ENCODE results near the gene MAT2B. TPM values are rescaled to one million over a fixed set of nuclear protein-coding genes. Genes with fewer than 3 reads are reported as not detected.

The MAT2B gene
- total and polyA plus RNA-seq, 4 experiments from 2014 or later, result 150 to 420 (median 219) TPM

DNA sequence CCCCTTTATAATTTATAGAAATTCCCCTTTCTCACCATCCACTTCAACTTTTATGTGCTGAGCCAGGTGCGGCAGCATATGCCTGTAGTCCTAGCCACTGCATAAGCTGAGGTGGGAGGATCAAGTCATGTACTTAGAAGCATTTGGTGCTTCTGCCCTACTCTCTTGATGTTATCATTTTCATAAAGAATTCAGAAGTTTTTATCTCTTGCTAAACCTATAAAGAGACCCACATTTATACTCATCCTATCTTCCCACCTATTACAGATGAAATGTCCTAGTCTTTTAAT lies 26.5 kb upstream of the MAT2B start:
- Histone ChIP-seq H3K4me1 (ENCODE audit: insufficient read depth, low read length) (no peaks in the 10 kb centered on the region), H3K36me3 (ENCODE audit: insufficient read depth, low read length) (no peaks in the 10 kb centered on the region), H3K4me3 (ENCODE audit: low read length in 2 of 2) (no peak overlapping the region), H3K27me3 (ENCODE audit: insufficient read depth, low read length) (no peaks in the 10 kb centered on the region), H3K27ac (ENCODE audit: low read depth, low read length) (no peak overlapping the region), H3K9me3 (ENCODE audit: control insufficient read depth in 1 of 2, low read length in 2 of 2) (no peaks in the 10 kb centered on the region)
- POLR2A ChIA-PET (ENCODE audit: partially characterized antibody), result interaction anchor here (1.1 to 2.2 kb wide), 2 partner anchors 11 to 27 kb away, joined by 3 to 6 read pairs; partner anchors contain the start of gene MAT2B
- no peaks in the 10 kb centered on the region for H3K9me3 Mint-ChIP-seq
- H3K27me3 Mint-ChIP-seq, result no peaks in the 10 kb centered on the region
- H3K4me1 Mint-ChIP-seq, result peaks cover 2 to 10% (median 8%) of the 10 kb centered on the region in 4 donors
- H3K36me3 Mint-ChIP-seq, result no peaks in the 10 kb centered on the region
- CTCF ChIA-PET (ENCODE audit: partially characterized antibody), result interaction anchor here (0.9 to 3.1 kb wide), 6 partner anchors 11 to 26 kb away, joined by 3 to 12 read pairs (median 3); partner anchors contain the start of gene MAT2B
- intact Hi-C loops (cut with micrococcal nuclease), result no loop called here
- no peak for DNase-seq
- H3K4me3 Mint-ChIP-seq, result no peak overlapping the region
- peak overlapping the region in 1 of 7 donors; percentile 24 for H3K27ac Mint-ChIP-seq

DNA sequence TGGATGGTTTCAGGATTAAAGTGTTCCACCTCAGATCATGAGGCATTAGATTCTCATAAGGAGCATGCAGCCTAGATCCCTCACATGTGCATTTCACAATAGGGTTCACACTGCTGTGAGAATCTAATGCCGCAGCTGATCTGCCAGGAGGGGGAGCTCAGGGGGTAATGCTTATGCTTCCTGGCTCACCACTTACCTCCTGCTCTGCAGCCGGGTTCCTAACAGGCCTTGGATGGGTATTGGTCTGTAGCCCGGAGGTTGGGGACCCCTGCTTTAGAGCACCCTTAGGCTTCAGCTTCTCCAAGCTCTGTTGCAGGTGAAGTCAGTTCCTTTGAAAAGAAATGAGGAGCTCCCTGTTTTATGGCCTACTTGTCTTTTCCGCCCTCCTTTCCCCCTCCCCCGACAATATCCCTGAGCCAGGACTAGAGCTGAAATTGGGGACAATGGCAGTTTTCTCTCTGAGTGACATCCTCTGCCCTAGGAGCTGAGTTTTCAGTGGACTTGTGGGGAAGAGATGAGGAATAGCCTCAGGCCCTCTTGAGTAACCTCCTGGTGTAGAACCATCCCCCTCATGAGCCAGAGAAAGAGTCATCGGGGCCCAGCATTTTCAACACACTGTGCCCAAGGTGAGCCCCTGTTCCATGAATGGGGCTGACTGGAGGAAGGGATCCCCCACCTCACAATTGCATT lies 16.2 kb upstream of the MAT2B start:
- no peaks in the 10 kb centered on the region for H3K4me1 ChIP-seq (ENCODE audit: insufficient read depth, low read length)
- H3K36me3 ChIP-seq (ENCODE audit: insufficient read depth, low read length), result no peaks in the 10 kb centered on the region
- ChIA-PET CTCF (ENCODE audit: partially characterized antibody) (interaction anchor here (0.7 to 2.6 kb wide), 15 partner anchors 10 to 81 kb away, joined by 3 to 15 read pairs (median 4); no protein-coding TSS in a partner anchor), POLR2A (ENCODE audit: partially characterized antibody) (interaction anchor here (1.0 to 2.5 kb wide), 3 partner anchors 15 to 29 kb away, joined by 4 to 17 read pairs (median 4); partner anchors contain the start of genes HMMR, MAT2B and NUDCD2)
- no peaks in the 10 kb centered on the region for H3K9me3 ChIP-seq (ENCODE audit: control insufficient read depth in 1 of 2, low read length in 2 of 2)
- no peaks in the 10 kb centered on the region for H3K27me3 ChIP-seq (ENCODE audit: insufficient read depth, low read length)
- no peak overlapping the region for H3K4me3 Mint-ChIP-seq
- intact Hi-C loops (cut with micrococcal nuclease), result no loop called here
- H3K4me1 Mint-ChIP-seq, result peaks cover 0 to 3% (median 1%) of the 10 kb centered on the region in 4 donors
- no peaks in the 10 kb centered on the region for H3K36me3 Mint-ChIP-seq
- no peak overlapping the region for H3K4me3 ChIP-seq (ENCODE audit: low read length in 2 of 2)
- H3K9me3 Mint-ChIP-seq, result no peaks in the 10 kb centered on the region
- peak in 1 of 5 donors; percentile 4 for DNase-seq
- H3K27ac ChIP-seq (ENCODE audit: low read depth, low read length), result no peak overlapping the region
- H3K27ac Mint-ChIP-seq, result no peak overlapping the region
- no peaks in the 10 kb centered on the region for H3K27me3 Mint-ChIP-seq

DNA sequence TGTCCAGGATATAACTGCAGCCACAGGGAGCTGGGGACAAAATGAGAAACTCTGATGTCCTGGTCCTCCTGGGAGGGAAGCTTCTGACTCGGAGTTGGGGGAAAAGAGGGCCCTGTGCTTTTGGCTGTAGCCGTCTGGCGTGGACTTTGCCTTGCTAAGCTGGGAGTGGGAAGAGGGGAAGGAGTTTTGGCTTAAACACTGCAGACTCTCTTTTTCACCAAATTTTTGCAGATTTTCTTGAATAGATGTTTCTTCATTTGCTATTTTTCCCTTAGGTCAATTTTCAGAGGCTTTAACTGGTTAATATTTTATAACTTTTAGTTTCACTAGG lies 15.7 kb upstream of the MAT2B start:
- Mint-ChIP-seq H3K4me1 (peaks cover 0 to 3% (median 1%) of the 10 kb centered on the region in 4 donors), H3K27me3 (no peaks in the 10 kb centered on the region), H3K27ac (peak overlapping the region in 1 of 7 donors; percentile 14), H3K9me3 (no peaks in the 10 kb centered on the region), H3K36me3 (no peaks in the 10 kb centered on the region), H3K4me3 (no peak overlapping the region)
- H3K4me1 ChIP-seq (ENCODE audit: insufficient read depth, low read length), result no peaks in the 10 kb centered on the region
- H3K36me3 ChIP-seq (ENCODE audit: insufficient read depth, low read length), result no peaks in the 10 kb centered on the region
- H3K27me3 ChIP-seq (ENCODE audit: insufficient read depth, low read length), result no peaks in the 10 kb centered on the region
- CTCF ChIA-PET (ENCODE audit: partially characterized antibody), result interaction anchor here (0.7 to 2.6 kb wide), 13 partner anchors 10 to 81 kb away, joined by 3 to 15 read pairs (median 4); no protein-coding TSS in a partner anchor
- DNase-seq, result no peak
- no peak overlapping the region for H3K4me3 ChIP-seq (ENCODE audit: low read length in 2 of 2)
- no peak overlapping the region for H3K27ac ChIP-seq (ENCODE audit: low read depth, low read length)
- intact Hi-C loops (cut with micrococcal nuclease), result no loop called here
- H3K9me3 ChIP-seq (ENCODE audit: control insufficient read depth in 1 of 2, low read length in 2 of 2), result no peaks in the 10 kb centered on the region
- POLR2A ChIA-PET (ENCODE audit: partially characterized antibody), result interaction anchor here (1.0 to 2.5 kb wide), 3 partner anchors 14 to 30 kb away, joined by 4 to 17 read pairs (median 4); partner anchors contain the start of genes HMMR, MAT2B and NUDCD2

DNA sequence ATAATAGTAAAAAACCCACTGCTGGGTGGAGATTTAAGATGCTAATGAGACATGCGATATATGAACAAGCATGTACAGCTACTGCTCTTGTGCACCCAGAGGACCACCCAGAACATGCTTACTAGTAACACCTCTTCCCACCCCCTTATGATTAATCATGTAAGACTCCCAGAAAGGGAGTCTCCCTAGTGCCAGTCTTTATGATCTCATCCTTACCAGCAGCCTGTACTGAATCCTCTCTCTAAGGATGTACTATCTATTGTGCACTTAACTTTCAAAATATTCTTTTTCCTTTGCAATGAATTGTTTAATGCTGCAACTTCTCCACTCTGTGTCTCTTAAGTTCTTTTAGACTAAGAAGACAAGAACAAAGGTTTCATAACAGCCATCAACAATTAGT lies 9.1 kb upstream of the MAT2B start:
- intact Hi-C loops (cut with micrococcal nuclease), result no loop called here
- no peaks in the 10 kb centered on the region for H3K27me3 ChIP-seq (ENCODE audit: insufficient read depth, low read length)
- Mint-ChIP-seq H3K4me3 (no peak overlapping the region), H3K9me3 (no peaks in the 10 kb centered on the region), H3K4me1 (no peaks in the 10 kb centered on the region), H3K27me3 (no peaks in the 10 kb centered on the region), H3K36me3 (no peaks in the 10 kb centered on the region), H3K27ac (no peak overlapping the region)
- no peak overlapping the region for H3K4me3 ChIP-seq (ENCODE audit: low read length in 2 of 2)
- H3K9me3 ChIP-seq (ENCODE audit: control insufficient read depth in 1 of 2, low read length in 2 of 2), result no peaks in the 10 kb centered on the region
- CTCF ChIA-PET (ENCODE audit: partially characterized antibody), result interaction anchor here (1.6 kb wide), 1 partner anchor 89 kb away, joined by 5 read pairs; no protein-coding TSS in a partner anchor
- POLR2A ChIA-PET (ENCODE audit: partially characterized antibody), result no interaction called here
- DNase-seq, result no peak
- no peak overlapping the region for H3K27ac ChIP-seq (ENCODE audit: low read depth, low read length)
- H3K36me3 ChIP-seq (ENCODE audit: insufficient read depth, low read length), result no peaks in the 10 kb centered on the region
- no peaks in the 10 kb centered on the region for H3K4me1 ChIP-seq (ENCODE audit: insufficient read depth, low read length)

DNA sequence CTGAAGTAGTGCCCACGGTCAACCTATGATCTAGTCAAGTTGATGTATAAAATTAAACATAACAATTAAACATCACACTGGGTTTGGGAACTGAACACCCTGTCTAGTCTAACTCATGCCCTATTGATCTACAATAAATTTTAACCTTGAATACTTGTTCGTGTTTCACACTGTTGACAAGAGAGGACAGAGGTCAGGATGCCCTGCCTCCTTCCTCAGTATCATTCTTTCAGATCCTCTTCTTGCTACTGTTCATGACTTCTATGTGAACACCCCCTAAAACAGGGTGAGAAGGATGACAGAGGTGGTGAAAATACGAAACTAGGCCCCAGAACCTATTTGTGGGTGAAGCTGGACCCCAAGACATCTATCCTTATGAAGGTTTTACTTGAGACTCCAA lies 8.1 kb upstream of the MAT2B start:
- intact Hi-C loops (cut with micrococcal nuclease), result no loop called here
- no peak for DNase-seq
- Histone ChIP-seq H3K36me3 (ENCODE audit: insufficient read depth, low read length) (no peaks in the 10 kb centered on the region), H3K9me3 (ENCODE audit: control insufficient read depth in 1 of 2, low read length in 2 of 2) (no peaks in the 10 kb centered on the region), H3K27ac (ENCODE audit: low read depth, low read length) (no peak overlapping the region), H3K4me1 (ENCODE audit: insufficient read depth, low read length) (peaks cover under 1% of the 10 kb centered on the region), H3K4me3 (ENCODE audit: low read length in 2 of 2) (no peak overlapping the region), H3K27me3 (ENCODE audit: insufficient read depth, low read length) (no peaks in the 10 kb centered on the region)
- no peaks in the 10 kb centered on the region for H3K27me3 Mint-ChIP-seq
- CTCF ChIA-PET (ENCODE audit: partially characterized antibody), result interaction anchor here (1.6 kb wide), 1 partner anchor 90 kb away, joined by 5 read pairs; no protein-coding TSS in a partner anchor
- no peak overlapping the region for H3K4me3 Mint-ChIP-seq
- POLR2A ChIA-PET (ENCODE audit: partially characterized antibody), result interaction anchor here (1.0 kb wide), 1 partner anchor 12 kb away, joined by 4 read pairs; no protein-coding TSS in a partner anchor
- H3K9me3 Mint-ChIP-seq, result no peaks in the 10 kb centered on the region
- peaks cover 0 to under 1% (median under 1%) of the 10 kb centered on the region in 4 donors for H3K4me1 Mint-ChIP-seq
- H3K27ac Mint-ChIP-seq, result no peak overlapping the region
- H3K36me3 Mint-ChIP-seq, result no peaks in the 10 kb centered on the region

DNA sequence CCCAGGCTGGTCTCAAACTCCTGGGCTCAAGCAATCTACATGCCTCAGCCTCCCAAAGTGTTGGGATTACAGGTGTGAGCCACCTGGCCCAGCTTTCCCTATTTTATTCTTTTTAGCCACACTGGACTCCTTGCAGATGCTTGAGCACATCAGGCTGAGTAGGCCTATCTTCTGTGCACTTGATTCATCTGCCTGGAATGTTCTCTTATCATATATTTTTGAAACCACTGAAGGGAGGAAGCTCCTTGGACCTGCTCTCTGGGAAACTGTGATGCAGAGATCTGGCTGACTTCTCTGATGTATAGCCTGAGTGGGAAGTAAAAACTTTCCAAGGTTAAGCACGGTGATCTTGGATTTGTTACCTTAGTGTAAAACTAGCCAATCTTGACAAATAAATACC lies 6.5 kb upstream of the MAT2B start:
- H3K9me3 ChIP-seq (ENCODE audit: control insufficient read depth in 1 of 2, low read length in 2 of 2), result no peaks in the 10 kb centered on the region
- no peaks in the 10 kb centered on the region for H3K27me3 ChIP-seq (ENCODE audit: insufficient read depth, low read length)
- Mint-ChIP-seq H3K4me1 (peaks cover 6 to 16% (median 11%) of the 10 kb centered on the region in 4 donors), H3K4me3 (no peak overlapping the region), H3K9me3 (no peaks in the 10 kb centered on the region), H3K36me3 (no peaks in the 10 kb centered on the region), H3K27me3 (no peaks in the 10 kb centered on the region), H3K27ac (no peak overlapping the region)
- no peaks in the 10 kb centered on the region for H3K36me3 ChIP-seq (ENCODE audit: insufficient read depth, low read length)
- intact Hi-C loops (cut with micrococcal nuclease), result no loop called here
- peaks cover 8% of the 10 kb centered on the region for H3K4me1 ChIP-seq (ENCODE audit: insufficient read depth, low read length)
- DNase-seq, result no peak
- no peak overlapping the region for H3K4me3 ChIP-seq (ENCODE audit: low read length in 2 of 2)
- ChIA-PET POLR2A (ENCODE audit: partially characterized antibody) (interaction anchor here (1.4 kb wide), 1 partner anchor 9 kb away, joined by 4 read pairs; no protein-coding TSS in a partner anchor), CTCF (ENCODE audit: partially characterized antibody) (interaction anchor here (1.0 kb wide), 1 partner anchor 38 kb away, joined by 6 read pairs; no protein-coding TSS in a partner anchor)
- H3K27ac ChIP-seq (ENCODE audit: low read depth, low read length), result no peak overlapping the region

DNA sequence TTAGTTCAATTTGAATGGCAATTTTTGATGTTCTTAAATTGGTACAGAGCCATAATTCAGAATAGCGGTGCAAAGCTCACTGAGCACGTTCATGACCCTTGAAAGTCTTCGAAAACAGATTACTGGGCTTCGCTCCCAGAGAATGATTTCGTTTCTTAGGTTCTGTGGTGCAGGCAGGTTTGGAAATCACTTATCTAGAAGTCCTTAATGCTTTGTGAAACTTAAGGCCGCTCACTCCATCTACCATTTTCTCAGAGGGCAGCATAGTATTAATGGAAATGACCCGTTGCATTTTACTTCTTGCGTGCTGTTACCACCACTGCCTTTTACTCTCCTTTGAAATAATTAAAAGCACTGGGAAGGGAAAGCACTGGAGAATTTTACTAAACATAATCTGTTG lies 2.9 kb upstream of the MAT2B start:
- intact Hi-C loops (cut with micrococcal nuclease), result no loop called here

More for the DNA sequence above, 2.9 kb upstream of the MAT2B start:
- Mint-ChIP-seq H3K36me3 (peaks cover 0 to 15% of the 10 kb centered on the region in 2 donors), H3K4me1 (peaks cover 15 to 40% (median 21%) of the 10 kb centered on the region in 4 donors), H3K9me3 (no peaks in the 10 kb centered on the region), H3K4me3 (peak overlapping the region; percentile 92 to 100 (median 98)), H3K27me3 (no peaks in the 10 kb centered on the region), H3K27ac (peak overlapping the region; percentile 97 to 100 (median 99))
- Histone ChIP-seq H3K27ac (ENCODE audit: low read depth, low read length) (peak overlapping the region; percentile 90), H3K9me3 (ENCODE audit: control insufficient read depth in 1 of 2, low read length in 2 of 2) (no peaks in the 10 kb centered on the region), H3K4me3 (ENCODE audit: low read length in 2 of 2) (peak overlapping the region; percentile 70 to 75), H3K36me3 (ENCODE audit: insufficient read depth, low read length) (no peaks in the 10 kb centered on the region), H3K27me3 (ENCODE audit: insufficient read depth, low read length) (no peaks in the 10 kb centered on the region), H3K4me1 (ENCODE audit: insufficient read depth, low read length) (peaks cover 13% of the 10 kb centered on the region)
- POLR2A ChIA-PET (ENCODE audit: partially characterized antibody), result interaction anchor here (1.1 to 9.9 kb wide), 5 partner anchors 9 to 65 kb away, joined by 5 to 257 read pairs (median 17); partner anchors contain the start of genes CCNG1, HMMR and NUDCD2
- no peak for DNase-seq
- CTCF ChIA-PET (ENCODE audit: partially characterized antibody), result interaction anchor here (0.6 to 5.1 kb wide), 13 partner anchors 13 to 98 kb away, joined by 3 to 63 read pairs (median 7); partner anchors contain the start of genes CCNG1, HMMR and NUDCD2
